Smooth muscle cell of the brain vasculature (primary cell): ENCODE data around the gene GARIN1A.

Experiments
- DNase-seq: peaks from one replicate; pipeline ENCODE4 v3.0.0-alpha.2; 2012; ENCODE audit warnings: low read depth, low spot score

The GARIN1A gene

DNA sequence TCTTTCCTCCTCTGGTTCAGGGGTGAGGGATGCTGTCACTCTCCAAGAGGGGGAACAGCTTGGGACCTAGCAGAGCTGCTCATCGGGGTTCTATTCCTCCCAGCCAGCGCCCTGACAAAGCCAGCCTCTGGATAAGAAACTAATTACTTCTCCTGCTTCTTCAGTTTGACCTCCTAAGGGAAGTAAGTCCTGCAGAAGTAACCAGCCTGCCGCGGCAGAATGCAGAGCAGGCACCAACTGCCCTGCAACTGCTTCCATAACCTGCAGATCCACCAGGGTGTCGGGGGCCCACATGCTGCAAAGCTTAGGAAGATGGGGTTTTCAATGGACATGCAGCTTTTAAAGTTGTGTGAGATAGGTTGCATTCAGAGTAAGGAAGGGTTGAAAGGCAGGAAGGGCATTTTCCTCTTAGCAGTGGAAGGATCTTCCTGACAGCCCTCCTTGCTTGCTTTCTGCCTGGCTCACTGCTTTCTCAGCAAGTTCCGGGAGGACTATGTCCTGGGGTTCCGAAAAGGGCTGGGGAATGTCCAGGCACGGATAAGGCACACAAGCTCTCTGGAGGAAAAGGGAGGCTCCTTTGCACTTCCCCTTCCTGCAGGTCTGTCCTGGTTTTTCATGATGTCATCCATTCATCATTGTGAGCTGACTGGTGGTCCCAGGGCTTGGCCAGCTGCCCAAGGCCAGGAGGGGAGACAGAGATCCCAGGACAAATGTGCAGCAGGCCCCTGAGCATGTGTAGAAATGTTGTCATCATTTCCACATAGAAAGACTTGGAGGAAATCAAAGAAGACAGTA, 42.8 kb downstream of the GARIN1A start:
- DNase-seq: no peak

- no peak for DNase-seq
Measured at GRCh38 chr7:128718967-128719642, 47.0 kb downstream of the GARIN1A start.

- no peak for DNase-seq
Measured at GRCh38 chr7:128721376-128721775, 49.3 kb downstream of the GARIN1A start.
